ENCODE data around the gene ACP2. TPM values are rescaled to one million over a fixed set of nuclear protein-coding genes. Genes with fewer than 3 reads are reported as not detected.

ACP2 gene
- polyA plus RNA-seq, 3 donors = 13.1 to 25.3 (median 20.5) TPM

GRCh38 chr11:47239852-47240251, 8.8 kb downstream of the ACP2 start:
- no peak for TF ChIP-seq CTCF (IDR thresholded peaks at IDR 0.05)
- Histone ChIP-seq H3K4me3 (replicated peaks in 1 of 3; ENCODE audit: low read depth in 2 of 3, low read length in 3 of 3) (no peak overlapping the region), H3K36me3 (replicated peaks in 1 of 2; ENCODE audit: control insufficient read depth in 1 of 2, insufficient read depth in 2 of 2, low read length in 2 of 2) (peaks cover 63 to 86% of the 10 kb centered on the region in 2 donors), H2AFZ (ENCODE audit: insufficient read depth, low read depth, low read length, poor library complexity, severe bottlenecking) (no peak overlapping the region), H3K9ac (ENCODE audit: insufficient read depth, low read length, poor library complexity, severe bottlenecking) (no peak overlapping the region), H3K27me3 (ENCODE audit: control insufficient read depth in 2 of 2, insufficient read depth in 2 of 2, low read length in 2 of 2) (no peaks in the 10 kb centered on the region), H3K4me1 (ENCODE audit: control insufficient read depth in 1 of 2, insufficient read depth in 2 of 2, low read length in 2 of 2) (no peaks in the 10 kb centered on the region), H3K4me2 (replicated peaks; ENCODE audit: extremely low read depth, low read length, poor library complexity, severe bottlenecking) (no peak overlapping the region), H3K27ac (ENCODE audit: low read depth in 1 of 2, low read length in 2 of 2) (no peak overlapping the region), H4K20me1 (ENCODE audit: insufficient read depth, low read length) (no peaks in the 10 kb centered on the region), H3K79me2 (ENCODE audit: insufficient read depth, low read length) (no peaks in the 10 kb centered on the region), H3K9me3 (replicated peaks in 1 of 2; ENCODE audit: control insufficient read depth in 1 of 2, insufficient read depth in 1 of 2, low read length in 2 of 2) (no peaks in the 10 kb centered on the region)
- Mint-ChIP-seq H3K4me1 (peaks cover 6% of the 10 kb centered on the region), H3K27ac (peak overlapping the region in 1 of 7 donors; percentile 43), H3K4me3 (no peak overlapping the region), H3K27me3 (ENCODE audit: low read depth in 3 of 3) (no peaks in the 10 kb centered on the region), H3K9me3 (no peaks in the 10 kb centered on the region), H3K36me3 (peaks cover 69 to 78% of the 10 kb centered on the region in 2 donors)
- 98% methylated on average over 10 of the region's 10 CpGs for WGBS (ENCODE audit: insufficient coverage)
- no peak for DNase-seq
- intact Hi-C loops (cut with micrococcal nuclease) = loop anchor here in 1 of 2 donors (10.0 kb wide), 1 partner anchor 305 kb away; the partner anchor contains the start of gene CSTPP1

GRCh38 chr11:47236482-47236881, 12.1 kb downstream of the ACP2 start:
- Histone ChIP-seq H3K9me3 (replicated peaks in 1 of 2; ENCODE audit: control insufficient read depth in 1 of 2, insufficient read depth in 1 of 2, low read length in 2 of 2) (no peaks in the 10 kb centered on the region), H3K36me3 (replicated peaks in 1 of 2; ENCODE audit: control insufficient read depth in 1 of 2, insufficient read depth in 2 of 2, low read length in 2 of 2) (peaks cover 40 to 68% of the 10 kb centered on the region in 2 donors), H3K27me3 (ENCODE audit: control insufficient read depth in 2 of 2, insufficient read depth in 2 of 2, low read length in 2 of 2) (no peaks in the 10 kb centered on the region), H4K20me1 (ENCODE audit: insufficient read depth, low read length) (no peaks in the 10 kb centered on the region), H3K4me1 (ENCODE audit: control insufficient read depth in 1 of 2, insufficient read depth in 2 of 2, low read length in 2 of 2) (no peaks in the 10 kb centered on the region), H2AFZ (ENCODE audit: insufficient read depth, low read depth, low read length, poor library complexity, severe bottlenecking) (no peak overlapping the region), H3K4me2 (replicated peaks; ENCODE audit: extremely low read depth, low read length, poor library complexity, severe bottlenecking) (no peak overlapping the region), H3K9ac (ENCODE audit: insufficient read depth, low read length, poor library complexity, severe bottlenecking) (no peak overlapping the region), H3K4me3 (replicated peaks in 1 of 3; ENCODE audit: low read depth in 2 of 3, low read length in 3 of 3) (no peak overlapping the region), H3K27ac (ENCODE audit: low read depth in 1 of 2, low read length in 2 of 2) (no peak overlapping the region), H3K79me2 (ENCODE audit: insufficient read depth, low read length) (no peaks in the 10 kb centered on the region)
- Mint-ChIP-seq H3K36me3 (peaks cover 40 to 60% of the 10 kb centered on the region in 2 donors), H3K9me3 (no peaks in the 10 kb centered on the region), H3K27ac (peak overlapping the region in 1 of 7 donors; percentile 27), H3K27me3 (ENCODE audit: low read depth in 3 of 3) (no peaks in the 10 kb centered on the region), H3K4me1 (no peaks in the 10 kb centered on the region), H3K4me3 (no peak overlapping the region)
- no peak for DNase-seq
- no peak for TF ChIP-seq CTCF (IDR thresholded peaks at IDR 0.05)
- WGBS (ENCODE audit: insufficient coverage) = no CpG with 5 or more reads among the region's 5 CpGs
- intact Hi-C loops (cut with micrococcal nuclease) = no loop called here
